D721Med (cell line): Measurements from ENCODE around the gene MCRIP2.

Experiments used
- DNase-seq: peaks from one replicate; pipeline ENCODE4 v3.0.0; 2011; ENCODE audit warnings: low spot score; ENCODE audit not compliant: insufficient read length
- FAIRE-seq: peaks from 2 replicates; lab custom pipeline; 2011; peaks lifted over from hg19 to GRCh38; lab: Jason Lieb, UNC
- TF ChIP-seq, protein P1 (sequence below): IDR thresholded peaks from 2 replicates; pipeline ENCODE4 v1.5.1; 2012; ENCODE audit warnings: mild to moderate bottlenecking, control low read depth; ENCODE audit not compliant: insufficient read depth; ENCODE audit errors: missing control alignments

MCRIP2 gene

GRCh38 chr16:638034-638543, 3.5 kb upstream of the MCRIP2 start:
- FAIRE-seq = no peak
- DNase-seq = no peak
- TF ChIP-seq, protein P1, sequence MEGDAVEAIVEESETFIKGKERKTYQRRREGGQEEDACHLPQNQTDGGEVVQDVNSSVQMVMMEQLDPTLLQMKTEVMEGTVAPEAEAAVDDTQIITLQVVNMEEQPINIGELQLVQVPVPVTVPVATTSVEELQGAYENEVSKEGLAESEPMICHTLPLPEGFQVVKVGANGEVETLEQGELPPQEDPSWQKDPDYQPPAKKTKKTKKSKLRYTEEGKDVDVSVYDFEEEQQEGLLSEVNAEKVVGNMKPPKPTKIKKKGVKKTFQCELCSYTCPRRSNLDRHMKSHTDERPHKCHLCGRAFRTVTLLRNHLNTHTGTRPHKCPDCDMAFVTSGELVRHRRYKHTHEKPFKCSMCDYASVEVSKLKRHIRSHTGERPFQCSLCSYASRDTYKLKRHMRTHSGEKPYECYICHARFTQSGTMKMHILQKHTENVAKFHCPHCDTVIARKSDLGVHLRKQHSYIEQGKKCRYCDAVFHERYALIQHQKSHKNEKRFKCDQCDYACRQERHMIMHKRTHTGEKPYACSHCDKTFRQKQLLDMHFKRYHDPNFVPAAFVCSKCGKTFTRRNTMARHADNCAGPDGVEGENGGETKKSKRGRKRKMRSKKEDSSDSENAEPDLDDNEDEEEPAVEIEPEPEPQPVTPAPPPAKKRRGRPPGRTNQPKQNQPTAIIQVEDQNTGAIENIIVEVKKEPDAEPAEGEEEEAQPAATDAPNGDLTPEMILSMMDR = no peak

- DNase-seq (no peak), FAIRE-seq (no peak)
- TF ChIP-seq, protein P1 = no peak
Observed at GRCh38 chr16:638836-639235, 2.8 kb upstream of the MCRIP2 start.

DNA sequence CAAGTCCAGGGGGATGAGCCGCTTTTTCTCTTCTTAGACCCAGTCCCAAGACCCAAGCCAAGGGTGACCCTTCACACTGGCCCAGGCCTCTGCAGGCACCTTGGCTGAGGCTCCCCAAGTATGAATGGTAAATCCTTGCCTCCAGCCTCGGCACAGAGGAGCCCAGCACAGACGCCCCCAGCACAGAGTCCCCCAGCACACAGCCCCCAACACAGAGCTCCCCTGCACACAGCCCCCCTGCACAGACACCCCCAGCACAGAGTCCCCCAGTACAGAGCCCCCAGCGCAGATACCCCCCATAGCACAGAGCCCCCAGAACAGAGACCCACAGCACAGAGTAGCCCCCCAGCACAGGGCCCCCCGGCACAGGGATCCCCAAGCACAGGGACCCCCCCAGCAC, 1.0 kb upstream of the MCRIP2 start:
- DNase-seq (no peak), FAIRE-seq (no peak)
- TF ChIP-seq, protein P1 = no peak

GRCh38 chr16:642189-643049, 791 bp downstream of the MCRIP2 start:
- TF ChIP-seq, protein P1 = no peak
- DNase-seq (no peak), FAIRE-seq (no peak)

GRCh38 chr16:643050-643368, 1.4 kb downstream of the MCRIP2 start:
- DNase-seq (no peak), FAIRE-seq (no peak)
- TF ChIP-seq, protein P1 = no peak

DNA sequence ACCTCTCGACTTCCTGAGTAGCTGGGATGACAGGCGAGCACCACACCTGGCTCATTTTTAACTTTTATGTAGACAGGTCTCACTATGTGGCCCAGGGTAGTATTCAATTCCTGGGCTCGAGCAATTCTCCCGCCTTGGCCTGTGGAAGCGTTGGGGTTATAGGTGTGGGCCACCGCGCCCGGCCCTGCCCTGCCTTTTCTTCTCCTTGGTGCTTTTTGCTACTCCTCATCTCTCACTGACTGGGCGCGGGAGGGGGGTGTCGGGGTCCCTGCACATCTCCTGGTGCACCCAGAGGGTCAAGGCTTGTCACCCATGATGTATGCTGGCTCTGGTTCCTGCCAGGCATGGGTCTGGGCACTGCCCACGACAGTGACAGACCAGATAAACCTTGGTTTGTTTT, 2.9 kb downstream of the MCRIP2 start:
- FAIRE-seq (no peak), DNase-seq (no peak)
- TF ChIP-seq, protein P1 = no peak
